ENCODE data around the gene ERC1.

Gene ERC1

GRCh38 chr12:1419849-1420371 is 428.9 kb downstream of the ERC1 start:
- DNase-seq = no peak

- no peak for DNase-seq
Measured at GRCh38 chr12:1421091-1421846, 430.2 kb downstream of the ERC1 start.

- no peak for DNase-seq
Measured at GRCh38 chr12:1422604-1423315, 431.7 kb downstream of the ERC1 start.

- no peak for DNase-seq
Measured at GRCh38 chr12:1424674-1425395, 433.8 kb downstream of the ERC1 start.

GRCh38 chr12:1425396-1425729 is 434.3 kb downstream of the ERC1 start:
- no peak for DNase-seq

GRCh38 chr12:1428671-1429070 is 437.6 kb downstream of the ERC1 start:
- DNase-seq = no peak

- DNase-seq = no peak
Measured at GRCh38 chr12:1429980-1430379, 439.0 kb downstream of the ERC1 start.

- DNase-seq = no peak
Measured at GRCh38 chr12:1434296-1434955, 443.4 kb downstream of the ERC1 start.

GRCh38 chr12:1435044-1435443 is 444.0 kb downstream of the ERC1 start:
- no peak for DNase-seq

GRCh38 chr12:1435456-1435855 is 444.4 kb downstream of the ERC1 start:
- DNase-seq = no peak

- no peak for DNase-seq
Measured at GRCh38 chr12:1436015-1436414, 445.0 kb downstream of the ERC1 start.

GRCh38 chr12:1436981-1437380 is 446.0 kb downstream of the ERC1 start:
- no peak for DNase-seq

- DNase-seq = no peak
Measured at GRCh38 chr12:1439201-1439600, 448.2 kb downstream of the ERC1 start.

GRCh38 chr12:1439687-1440086 is 448.7 kb downstream of the ERC1 start:
- DNase-seq = no peak

GRCh38 chr12:1443421-1444141 is 452.6 kb downstream of the ERC1 start:
- no peak for DNase-seq

- no peak for DNase-seq
Measured at GRCh38 chr12:1444142-1444516, 453.1 kb downstream of the ERC1 start.

GRCh38 chr12:1445807-1446206 is 454.8 kb downstream of the ERC1 start:
- DNase-seq = no peak

GRCh38 chr12:1448336-1448735 is 457.3 kb downstream of the ERC1 start:
- DNase-seq = no peak

GRCh38 chr12:1453810-1454209 is 462.8 kb downstream of the ERC1 start:
- no peak for DNase-seq

- no peak for DNase-seq
Measured at GRCh38 chr12:1456885-1457284, 465.9 kb downstream of the ERC1 start.

GRCh38 chr12:1457901-1458300 is 466.9 kb downstream of the ERC1 start:
- no peak for DNase-seq

- no peak for DNase-seq
Measured at GRCh38 chr12:1459339-1459738, 468.3 kb downstream of the ERC1 start.
